Heart right ventricle (tissue), 16 donors: ENCODE results near the gene KRT15. TPM values are rescaled to one million over a fixed set of nuclear protein-coding genes. Genes with fewer than 3 reads are reported as not detected.

ENCODE experiments used
- ATAC-seq, 8 donors: fragments of 200-7000 bp; cut with Tn5 transposase; one replicate each; pipeline ENCODE4 v1.9.1; 2020; ENCODE audit warnings: mild to moderate bottlenecking in 8 of 8, moderate library complexity in 8 of 8, moderate number of reproducible peaks in 1 of 8
- DNase-seq, 2 donors: peaks; one replicate each; pipeline ENCODE4 v3.0.0-alpha.2; 2020
- H3K27ac ChIP-seq, 10 donors: fragments of 200-600 bp; sonication (generic) in 2 of 10; one replicate each; pipeline versions ENCODE4 v1.5.0 to v1.8.0; 2020 to 2022; ENCODE audit warnings: mild to moderate bottlenecking in 3 of 10
- H3K27me3 ChIP-seq, 7 donors: fragments of 200-600 bp; one replicate each; pipeline ENCODE4 v1.8.0; 2021 to 2022; ENCODE audit warnings: mild to moderate bottlenecking in 2 of 7
- H3K36me3 ChIP-seq, 9 donors: fragments of 200-600 bp; sonication (generic) in 1 of 9; one replicate each; pipeline versions ENCODE4 v1.5.0 to v1.8.0; 2020 to 2022; ENCODE audit warnings: mild to moderate bottlenecking in 2 of 9
- H3K4me1 ChIP-seq, 9 donors: fragments of 200-600 bp; sonication (generic) in 1 of 9; one replicate each; pipeline versions ENCODE4 v1.5.0 to v1.8.0; 2020 to 2022; ENCODE audit warnings: mild to moderate bottlenecking in 4 of 9
- H3K4me3 ChIP-seq, 10 donors: fragments of 200-600 bp; sonication (generic) in 2 of 10; one replicate each; pipeline versions ENCODE4 v1.5.0 to v1.8.0; 2020 to 2022; ENCODE audit warnings: mild to moderate bottlenecking in 7 of 10, moderate library complexity in 2 of 10
- H3K9me3 ChIP-seq, 11 donors: fragments of 200-600 bp in 10 of 11; sonication (generic) in 2 of 11; one replicate each; pipeline versions ENCODE4 v1.5.0 to v1.8.0; 2013 to 2022; ENCODE audit warnings: mild to moderate bottlenecking in 2 of 11, control low read depth in 1 of 11, moderate library complexity in 1 of 11
- CTCF ChIP-seq, 9 donors: fragments of 200-600 bp; sonication (generic) in 2 of 9; IDR thresholded peaks; one replicate each; pipeline versions ENCODE4 v1.5.0 to v1.8.0; 2021 to 2022; ENCODE audit warnings: antibody characterized with exemption in 9 of 9, mild to moderate bottlenecking in 5 of 9, moderate library complexity in 1 of 9
- WGBS, 2 donors: extraction: QIAGEN DNeasy Blood & Tissue Kit; methylation state at CpG; one replicate each; pipeline ENCODE4 v1.1.7; 2013; ENCODE audit warnings: inconsistent platforms in 1 of 2; 5-methylcytosine and 5-hydroxymethylcytosine counted together
- intact Hi-C, 10 donors: fragments of 100-400 bp; cut with DNase I; formaldehyde crosslinking; loops; one replicate each; pipeline versions ENCODE4 v1.11.1 to v1.14.2; 2022
- polyA plus RNA-seq, 2 donors: library from polyadenylated mRNA; stranded (reverse); fragments of 200-250 nt; gene quantifications; one replicate each; pipeline ENCODE4 v1.2.3, GENCODE V29; 2013
- total RNA-seq, 10 donors: library from RNA; stranded (reverse); fragmentation: NEBNext Ultra II Directional in 3 of 10; extraction: Animal tissue kit (Norgen Biotek cat#: 25700) in 3 of 10; gene quantifications; one replicate each; pipeline versions ENCODE4 v1.2.1 to v1.2.4, GENCODE V29; 2021 to 2023
- donor health status: Arrhythmogenic right ventricular cardiomyopathy.
- donor health status: ischemic (EF 13 %, LVEDD 7.1; RV severe dilation, severe dysfunction).
- donor health status: healthy with polysubstance abuse.
- donor health status: DM: no; HTN: yes; CAD: no.
- donor health status: DM: no; HTN: no; CAD: no.
- donor health status: ischemic (EF 25% LVEDD 6.9; RV normal size, moderate dysfunction).
- donor health status: ischemic (EF 25% LVEDD 5.7; RV mildly dilated, moderate dysfunction).
- donor health status: healthy.
- donor health status: DM: yes; HTN: yes; CAD: no.
- donor health status: Ischemic cardiomyopathy.
- donor health status: ischemic (EF 35%, LVEDD 5.7; RV mildly dilated, moderate dysfunction).
- donor health status: nonischemic (EF 11% LVEDD 7.7; RV severe dilation, severe dysfunction).
- donor health status: DM: yes; HTN: yes; CAD: no.
- donor health status: PGD.
- donor health status: ischemic (EF 29% LVEDD 5.4; RV normal size, mild dysfunction).
- donor health status: nonischemic (EF 23%, LVEDD 6.1; RV moderate dilation, normal function).

KRT15 gene
- total and polyA plus RNA-seq, 12 donors: 0.07 to 0.22 TPM; not detected in 10

DNA sequence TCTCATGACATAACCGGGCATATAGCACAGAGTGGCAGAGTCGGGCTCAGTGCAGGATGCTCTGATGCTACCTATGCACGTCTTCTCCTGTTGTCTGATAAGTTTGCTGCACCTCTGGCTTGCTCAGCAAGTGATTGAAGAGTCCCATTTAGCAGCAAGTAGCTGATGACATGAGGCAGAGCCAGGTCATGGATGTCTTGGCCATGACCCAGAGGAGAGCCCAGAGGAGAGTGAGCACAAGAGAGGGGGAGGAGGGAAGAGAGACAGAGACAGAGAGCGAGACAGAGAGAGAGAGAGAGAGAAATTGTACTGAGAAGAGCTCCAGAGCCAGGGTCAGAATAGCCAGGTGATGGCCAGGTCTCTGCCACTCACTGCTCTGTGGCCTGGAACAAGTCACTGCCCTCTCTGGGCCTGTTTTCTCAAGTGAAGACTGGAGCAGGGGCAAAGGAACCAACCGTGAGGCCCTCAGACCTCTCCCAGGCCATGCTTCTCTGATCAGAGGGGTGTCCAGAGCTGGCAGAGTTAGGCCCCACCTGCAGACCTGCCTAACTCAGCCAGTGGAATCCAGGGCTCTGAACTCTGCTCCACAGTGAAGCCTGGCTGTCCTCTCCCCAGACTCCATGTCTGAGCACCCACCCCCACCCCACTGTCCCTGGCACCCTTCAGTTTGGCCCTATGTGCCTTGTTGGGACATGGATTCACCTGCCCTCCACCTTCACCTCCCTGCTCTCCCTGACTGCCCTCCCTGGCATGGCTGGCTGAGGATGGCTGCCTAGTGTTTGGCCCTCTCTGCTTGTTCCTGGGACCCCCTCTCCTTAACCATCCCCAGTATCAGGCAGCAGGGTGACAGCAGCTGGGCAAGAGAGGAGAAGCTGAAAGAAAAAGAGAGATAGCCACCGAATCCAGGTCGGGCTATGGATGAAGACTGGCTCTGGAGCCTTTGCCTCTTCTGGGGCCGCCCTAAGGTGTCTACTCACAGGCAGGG, 33.5 kb downstream of the KRT15 start:
- intact Hi-C loops: no loop called here
- no peak overlapping the region for H3K27ac ChIP-seq
- peaks cover 0 to 27% (median 12%) of the 10 kb centered on the region in 7 donors for H3K27me3 ChIP-seq
- peak in 2 of 8 donors; percentile 41 to 58 for ATAC-seq
- DNase-seq: no peak
- H3K9me3 ChIP-seq: no peaks in the 10 kb centered on the region
- no peak for TF ChIP-seq CTCF (IDR thresholded peaks at IDR 0.05)
- H3K36me3 ChIP-seq: no peaks in the 10 kb centered on the region
- H3K4me1 ChIP-seq: peaks cover 0 to 7% (median 0%) of the 10 kb centered on the region in 9 donors
- WGBS, 2 donors: 69 to 75% methylated on average over 8 of the region's 8 CpGs
- no peak overlapping the region for H3K4me3 ChIP-seq

- Histone ChIP-seq H3K27me3 (peaks cover 0 to 27% (median 12%) of the 10 kb centered on the region in 7 donors), H3K27ac (no peak overlapping the region), H3K4me1 (no peaks in the 10 kb centered on the region), H3K4me3 (no peak overlapping the region), H3K36me3 (no peaks in the 10 kb centered on the region), H3K9me3 (no peaks in the 10 kb centered on the region)
- intact Hi-C loops: no loop called here
- DNase-seq: no peak
- WGBS, 2 donors: 57 to 58% methylated on average over 7 of the region's 7 CpGs
- TF ChIP-seq CTCF (IDR thresholded peaks at IDR 0.05): no peak
- ATAC-seq: peak in 2 of 8 donors; percentile 21 to 56
Observed at GRCh38 chr17:41483991-41484826, 34.5 kb downstream of the KRT15 start.

DNA sequence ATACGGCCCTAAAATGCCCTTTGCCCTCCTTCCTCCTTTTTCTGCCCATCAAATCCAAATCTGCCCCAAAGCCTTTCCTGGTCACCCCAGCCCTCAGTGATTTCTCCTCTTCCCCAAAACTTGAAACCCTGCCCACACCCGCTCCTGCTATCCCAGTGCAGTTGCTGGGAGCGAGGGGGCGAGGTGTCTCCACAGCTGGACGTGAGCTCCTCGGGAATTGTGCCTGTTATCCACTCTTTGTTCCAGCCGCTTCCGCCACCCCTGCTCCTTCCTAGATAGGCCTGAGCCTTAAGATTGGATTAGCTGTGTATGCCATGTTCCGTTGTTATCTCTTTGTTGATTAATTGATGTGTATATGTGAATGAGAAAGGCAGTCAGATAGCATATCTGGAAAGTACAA, 35.2 kb downstream of the KRT15 start:
- intact Hi-C loops: no loop called here
- no peak overlapping the region for H3K4me3 ChIP-seq
- no peak for TF ChIP-seq CTCF (IDR thresholded peaks at IDR 0.05)
- DNase-seq (no peak), ATAC-seq (no peak)
- H3K27ac ChIP-seq: no peak overlapping the region
- no peaks in the 10 kb centered on the region for H3K36me3 ChIP-seq
- H3K27me3 ChIP-seq: peaks cover 0 to 23% (median 12%) of the 10 kb centered on the region in 7 donors
- H3K9me3 ChIP-seq: no peaks in the 10 kb centered on the region
- H3K4me1 ChIP-seq: no peaks in the 10 kb centered on the region
- 45 to 55% methylated on average over 9 of the region's 9 CpGs for WGBS, 2 donors

DNA sequence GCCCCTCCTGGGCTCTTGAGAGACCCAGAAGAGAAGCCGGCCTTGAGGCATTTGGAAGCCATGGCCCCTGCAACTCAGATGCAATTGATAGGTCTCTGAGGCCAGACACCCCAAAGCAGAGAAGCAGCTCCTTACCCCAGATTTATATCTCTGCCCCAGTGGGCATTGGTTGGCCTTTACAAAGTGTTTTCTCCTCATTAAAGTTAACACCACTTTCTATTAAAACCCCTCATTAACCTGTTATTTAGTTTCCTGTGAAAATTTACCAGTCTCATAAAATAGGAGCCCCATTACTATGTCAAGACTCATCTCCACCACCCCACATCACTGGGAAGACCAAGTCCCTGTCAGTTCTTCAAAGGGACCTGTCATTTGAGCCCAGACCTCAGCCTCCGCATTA, 37.7 kb downstream of the KRT15 start, which contains the start of gene KRT35:
Gene KRT35, minus strand, starts transcription at position 116 of the 400 bp plus-strand sequence. Its CDS starts 54 bp downstream, at position 62.
- no peaks in the 10 kb centered on the region for H3K4me1 ChIP-seq
- 89 to 97% methylated on average over 2 of the region's 2 CpGs for WGBS, 2 donors
- DNase-seq (no peak), ATAC-seq (no peak)
- peaks cover 0 to 9% (median 6%) of the 10 kb centered on the region in 7 donors for H3K27me3 ChIP-seq
- H3K36me3 ChIP-seq: no peaks in the 10 kb centered on the region
- intact Hi-C loops: no loop called here
- no peak for TF ChIP-seq CTCF (IDR thresholded peaks at IDR 0.05)
- H3K27ac ChIP-seq: no peak within 1 kb of the TSS
- H3K9me3 ChIP-seq: no peaks in the 10 kb centered on the region
- no peak within 1 kb of the TSS for H3K4me3 ChIP-seq
